Subcutaneous abdominal adipose tissue (tissue), 5 donors: ENCODE measurements around the gene ATR.
"Not testable (repeated sequence)": the region's sequence is repeated elsewhere in the genome, so short reads cannot be mapped to it uniquely, and the experiment has no call there.

Source experiments
- H3K27ac ChIP-seq: one replicate; pipeline ENCODE4 v1.7.0; 2013; ENCODE audit warnings: low read depth, mild to moderate bottlenecking, inconsistent platforms, low read length, moderate library complexity
- H3K27me3 ChIP-seq, 5 donors: one replicate each; pipeline ENCODE4 v1.7.0; 2013; ENCODE audit warnings: low read length in 5 of 5, inconsistent platforms in 1 of 5; ENCODE audit not compliant: control insufficient read depth in 5 of 5, insufficient read depth in 4 of 5
- H3K36me3 ChIP-seq, 5 donors: one replicate each; pipeline ENCODE4 v1.7.0; 2013; ENCODE audit warnings: low read length in 5 of 5; ENCODE audit not compliant: control insufficient read depth in 5 of 5, insufficient read depth in 5 of 5
- H3K4me1 ChIP-seq, 5 donors: one replicate each; pipeline ENCODE4 v1.7.0; 2013; ENCODE audit warnings: low read length in 5 of 5, mild to moderate bottlenecking in 3 of 5, moderate library complexity in 1 of 5; ENCODE audit not compliant: control insufficient read depth in 5 of 5, insufficient read depth in 5 of 5
- H3K4me3 ChIP-seq, 5 donors: one replicate each; pipeline ENCODE4 v1.7.0; 2013; ENCODE audit warnings: low read length in 5 of 5, low read depth in 1 of 5
- H3K9ac ChIP-seq, 5 donors: one replicate each; pipeline ENCODE4 v1.7.0; 2013; ENCODE audit warnings: low read length in 5 of 5, mild to moderate bottlenecking in 4 of 5, moderate library complexity in 3 of 5
- H3K9me3 ChIP-seq, 5 donors: one replicate each; pipeline ENCODE4 v1.7.0; 2013; ENCODE audit warnings: low read length in 5 of 5; ENCODE audit not compliant: control insufficient read depth in 5 of 5
- donor health status: healthy.
- donor health status: healthy.
- donor health status: healthy.
- donor health status: healthy.
- donor health status: healthy.

Gene ATR

GRCh38 chr3:142595581-142595950, 17.0 kb upstream of the ATR start:
- peaks cover 0 to 16% (median 13%) of the 10 kb centered on the region in 5 donors for H3K4me1 ChIP-seq
- H3K27me3 ChIP-seq: no peaks in the 10 kb centered on the region
- no peaks in the 10 kb centered on the region for H3K36me3 ChIP-seq
- H3K27ac ChIP-seq: no peak overlapping the region
- peak overlapping the region; percentile 75 to 86 (median 83) for H3K4me3 ChIP-seq
- peak overlapping the region in 3 of 5 donors; percentile 31 to 75 (median 71) for H3K9ac ChIP-seq
- H3K9me3 ChIP-seq: no peaks in the 10 kb centered on the region

- Histone ChIP-seq H3K27me3 (no peaks in the 10 kb centered on the region), H3K27ac (no peak overlapping the region), H3K9ac (no peak overlapping the region), H3K9me3 (no peaks in the 10 kb centered on the region), H3K4me3 (no peak overlapping the region), H3K4me1 (peaks cover 0 to 16% (median 13%) of the 10 kb centered on the region in 5 donors), H3K36me3 (no peaks in the 10 kb centered on the region)
Observed at GRCh38 chr3:142595141-142595540, 16.6 kb upstream of the ATR start.

GRCh38 chr3:142592268-142592667, 13.7 kb upstream of the ATR start:
- H3K9ac ChIP-seq, H3K9me3 ChIP-seq, H3K27ac ChIP-seq, H3K27me3 ChIP-seq, H3K36me3 ChIP-seq, H3K4me3 ChIP-seq: not testable (repeated sequence)
- peaks cover 0 to 16% (median 13%) of the 10 kb centered on the region in 5 donors for H3K4me1 ChIP-seq

- H3K4me1 ChIP-seq: no peaks in the 10 kb centered on the region
- H3K27me3 ChIP-seq: peaks cover 0 to 3% (median 0%) of the 10 kb centered on the region in 5 donors
- no peaks in the 10 kb centered on the region for H3K9me3 ChIP-seq
- H3K27ac ChIP-seq: no peak overlapping the region
- no peak overlapping the region for H3K4me3 ChIP-seq
- H3K36me3 ChIP-seq: no peaks in the 10 kb centered on the region
- H3K9ac ChIP-seq: no peak overlapping the region
Observed at GRCh38 chr3:142588703-142589102, 10.2 kb upstream of the ATR start.

GRCh38 chr3:142586803-142587406, 8.4 kb upstream of the ATR start:
- Histone ChIP-seq H3K4me1 (no peaks in the 10 kb centered on the region), H3K9ac (no peak overlapping the region), H3K9me3 (no peaks in the 10 kb centered on the region), H3K4me3 (no peak overlapping the region), H3K36me3 (no peaks in the 10 kb centered on the region), H3K27me3 (peaks cover 0 to 3% (median 0%) of the 10 kb centered on the region in 5 donors), H3K27ac (no peak overlapping the region)

- H3K36me3 ChIP-seq, H3K9me3 ChIP-seq, H3K9ac ChIP-seq, H3K27ac ChIP-seq, H3K4me3 ChIP-seq, H3K27me3 ChIP-seq: not testable (repeated sequence)
- peaks cover 4 to 24% (median 20%) of the 10 kb centered on the region in 5 donors for H3K4me1 ChIP-seq
Observed at GRCh38 chr3:142581070-142581469, 2.5 kb upstream of the ATR start.

GRCh38 chr3:142580061-142580423, 1.5 kb upstream of the ATR start:
- H3K27ac ChIP-seq: no peak overlapping the region

GRCh38 chr3:142577696-142578328, 721 bp downstream of the ATR start:
- H3K36me3 ChIP-seq: no peaks in the 10 kb centered on the region
- H3K4me3 ChIP-seq: peak overlapping the region; percentile 81 to 100 (median 97)
- H3K9me3 ChIP-seq: no peaks in the 10 kb centered on the region
- no peaks in the 10 kb centered on the region for H3K27me3 ChIP-seq
- peak overlapping the region; percentile 75 to 100 (median 98) for H3K9ac ChIP-seq
- peaks cover 4 to 27% (median 20%) of the 10 kb centered on the region in 5 donors for H3K4me1 ChIP-seq
- H3K27ac ChIP-seq: peak overlapping the region; percentile 96

More at GRCh38 chr3:142580061-142580423, 1.5 kb upstream of the ATR start:
- Histone ChIP-seq H3K4me3 (no peak overlapping the region), H3K36me3 (no peaks in the 10 kb centered on the region), H3K9ac (no peak overlapping the region), H3K9me3 (no peaks in the 10 kb centered on the region), H3K4me1 (peaks cover 4 to 24% (median 20%) of the 10 kb centered on the region in 5 donors), H3K27me3 (peaks cover 0 to 3% (median 0%) of the 10 kb centered on the region in 5 donors)

GRCh38 chr3:142576792-142577191, 1.7 kb downstream of the ATR start:
- peaks cover 4 to 27% (median 20%) of the 10 kb centered on the region in 5 donors for H3K4me1 ChIP-seq
- H3K27ac ChIP-seq: no peak overlapping the region
- H3K9me3 ChIP-seq: no peaks in the 10 kb centered on the region
- no peak overlapping the region for H3K4me3 ChIP-seq
- H3K27me3 ChIP-seq: no peaks in the 10 kb centered on the region
- H3K36me3 ChIP-seq: no peaks in the 10 kb centered on the region
- H3K9ac ChIP-seq: no peak overlapping the region

- Histone ChIP-seq H3K4me1 (peaks cover 4 to 25% (median 20%) of the 10 kb centered on the region in 5 donors), H3K4me3 (no peak overlapping the region), H3K27ac (no peak overlapping the region), H3K9me3 (no peaks in the 10 kb centered on the region), H3K36me3 (peaks cover 0 to 3% (median 0%) of the 10 kb centered on the region in 5 donors), H3K9ac (peak overlapping the region in 2 of 5 donors; percentile 3 to 49), H3K27me3 (no peaks in the 10 kb centered on the region)
Observed at GRCh38 chr3:142574665-142575064, 3.9 kb downstream of the ATR start.
